HUDEP-2 (cell line): ENCODE measurements around the gene GPR42.
"Not testable (repeated sequence)": the region's sequence is repeated elsewhere in the genome, so short reads cannot be mapped to it uniquely, and the experiment has no call there.

Experiments used
- DNase-seq, 76 experiments: peaks; one replicate each; lab custom pipeline; 2025; ENCODE audit not compliant: unreplicated experiment in 76 of 76; lab: John Stamatoyannopoulos, UW

Gene GPR42

DNA sequence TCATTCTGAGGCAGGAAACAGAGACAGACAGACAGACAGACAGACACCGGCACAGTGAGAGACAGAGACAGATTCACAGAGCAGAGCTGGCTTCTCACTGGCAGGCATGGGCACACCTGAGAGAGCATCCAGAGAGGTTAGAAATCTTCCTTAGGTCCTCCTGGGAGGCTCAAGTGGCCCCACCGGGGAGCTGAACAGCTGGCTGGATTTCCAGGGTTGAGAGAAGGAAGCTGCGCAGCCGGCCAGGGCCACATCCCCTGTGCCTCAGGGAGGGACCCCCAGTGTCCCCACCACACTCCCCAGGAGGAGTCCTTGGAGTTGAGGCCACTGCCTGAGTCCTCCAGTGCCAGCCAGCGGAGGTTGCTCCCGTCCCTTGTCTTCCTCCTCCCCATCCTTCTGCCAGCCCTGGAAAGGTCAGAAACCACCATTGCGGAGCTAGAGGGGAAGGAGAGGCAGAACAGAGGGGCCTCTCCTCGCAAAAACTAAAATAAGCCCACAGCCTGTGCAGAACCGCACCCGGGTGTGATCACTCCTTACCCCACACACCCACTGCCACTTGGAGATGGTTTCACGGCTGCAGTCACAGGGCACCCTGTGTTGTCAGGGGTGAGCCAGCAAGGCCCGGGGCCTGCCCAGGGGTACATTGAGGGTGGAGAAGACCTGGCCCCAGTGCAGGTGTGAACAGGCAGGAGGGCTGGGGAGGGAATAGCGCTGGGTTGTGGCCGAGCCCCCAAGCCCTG is 8.4 kb upstream of the GPR42 start:
- no peak for DNase-seq

DNA sequence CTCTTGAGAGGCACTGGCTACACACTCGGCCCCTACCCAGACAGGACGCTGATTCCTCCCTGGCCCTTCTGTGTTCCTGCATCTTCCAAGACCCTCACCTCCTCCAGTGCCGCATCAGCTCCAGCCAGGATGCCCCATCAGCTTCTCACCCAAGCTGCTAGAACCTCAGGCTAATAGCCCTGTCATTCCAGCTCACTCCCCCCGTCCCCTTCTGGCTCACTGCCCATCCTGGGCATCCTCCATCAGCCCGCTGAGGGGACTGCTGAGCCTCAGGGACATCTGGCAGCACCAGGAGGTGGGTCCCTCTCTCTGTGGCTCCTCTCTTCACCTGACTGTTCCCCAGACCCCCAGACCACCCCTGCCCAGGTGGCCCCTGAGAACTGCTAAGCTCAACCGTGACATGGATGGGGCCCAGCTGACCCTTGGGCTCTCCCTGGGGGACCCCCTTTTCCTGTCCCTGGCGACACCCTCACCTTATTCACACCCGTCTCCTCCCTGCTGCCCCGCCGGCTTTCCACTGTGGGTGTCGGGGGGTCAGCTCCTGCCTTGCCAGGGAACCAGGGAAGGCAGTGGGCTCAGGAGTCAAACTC is 7.8 kb upstream of the GPR42 start:
- DNase-seq, result no peak

DNA sequence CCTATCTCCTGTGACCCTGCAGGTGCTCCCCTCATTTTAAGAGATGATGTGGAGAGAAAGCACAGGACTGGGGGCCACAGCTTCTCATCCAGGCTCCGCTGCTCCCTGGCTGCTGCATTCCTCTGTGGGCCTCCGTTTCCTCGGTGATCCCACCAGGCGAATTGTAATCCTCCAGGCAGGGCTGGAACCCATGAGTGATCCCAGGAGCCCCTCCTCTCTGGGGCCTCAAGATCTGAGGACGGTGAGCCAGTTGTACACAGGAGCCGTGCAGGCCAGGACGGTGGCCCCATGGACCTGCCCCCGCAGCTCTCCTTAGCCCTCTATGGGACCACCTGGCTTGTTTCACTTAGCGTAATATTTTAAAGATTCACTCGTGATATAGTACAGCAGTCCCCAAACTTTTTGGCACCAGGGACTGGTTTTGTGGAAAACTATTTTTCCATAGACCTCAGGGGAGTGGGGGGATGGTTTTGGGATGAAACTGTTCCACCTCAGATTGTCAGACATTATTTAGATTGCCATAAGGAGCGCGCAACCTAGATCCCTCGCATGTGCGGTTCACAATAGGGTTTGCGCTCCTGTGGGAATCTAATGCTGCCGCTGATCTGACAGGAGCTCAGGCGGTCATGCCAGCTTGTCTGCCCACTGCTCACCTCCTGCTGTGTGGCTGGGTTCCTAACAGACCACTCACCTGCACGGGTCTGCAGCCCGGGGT is 7.0 kb upstream of the GPR42 start:
- DNase-seq, result no peak

DNA sequence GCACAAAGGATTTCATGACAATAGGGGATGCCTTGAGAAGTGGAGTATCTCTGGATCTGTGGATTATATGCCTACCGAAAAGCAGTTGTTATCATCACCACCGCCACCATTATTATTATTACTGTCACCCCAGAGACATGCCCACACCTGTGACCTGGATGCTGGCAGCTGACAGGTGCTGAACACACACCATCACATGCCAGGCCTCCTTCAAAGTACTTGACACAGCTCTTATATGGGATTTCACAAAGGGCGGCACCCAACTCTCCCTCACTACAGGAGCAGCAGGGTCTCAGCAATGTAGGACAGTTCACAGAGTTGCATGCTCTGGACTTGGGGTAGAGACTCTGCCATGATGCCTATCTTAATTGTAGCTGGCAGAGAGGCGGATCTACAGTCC is 5.6 kb upstream of the GPR42 start:
- DNase-seq, result no peak

DNA sequence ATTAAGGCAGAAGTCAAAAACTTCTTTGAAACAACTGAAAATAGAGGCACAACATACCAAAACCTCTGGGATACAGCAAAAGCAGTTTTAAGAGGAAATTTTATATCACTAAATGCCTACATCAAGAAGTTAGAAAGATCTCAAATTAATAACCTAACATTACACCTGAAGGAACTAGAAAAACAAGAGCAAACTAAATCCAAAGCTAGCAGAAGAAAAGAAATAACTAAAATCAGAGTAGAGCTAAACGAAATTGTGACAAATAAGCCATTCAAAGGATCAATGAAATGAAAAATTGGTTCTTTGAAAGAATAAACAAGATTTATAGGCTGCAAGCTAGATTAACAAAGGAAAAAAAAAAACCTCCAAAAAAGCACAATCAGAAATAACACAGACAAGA is 2.5 kb upstream of the GPR42 start:
- DNase-seq, result no peak

DNA sequence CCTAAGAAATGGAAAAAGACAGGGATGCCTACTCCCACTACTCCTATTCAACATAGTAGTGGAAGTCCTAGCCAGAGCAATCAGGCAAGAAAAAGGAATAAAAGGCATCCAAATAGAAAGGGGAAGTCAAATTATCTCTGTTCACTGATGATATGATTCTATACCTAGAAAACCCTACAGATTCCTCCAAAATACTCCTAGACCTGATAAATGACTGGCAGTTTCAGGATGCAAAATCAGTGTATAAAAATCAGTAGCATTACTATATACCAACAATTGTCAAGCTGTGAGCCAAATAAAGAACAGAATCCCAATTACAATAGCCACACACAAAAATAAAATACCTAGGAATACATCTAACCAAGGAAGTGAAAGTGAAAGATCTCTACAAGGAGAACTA is 1.3 kb upstream of the GPR42 start:
- DNase-seq, result no peak

DNA sequence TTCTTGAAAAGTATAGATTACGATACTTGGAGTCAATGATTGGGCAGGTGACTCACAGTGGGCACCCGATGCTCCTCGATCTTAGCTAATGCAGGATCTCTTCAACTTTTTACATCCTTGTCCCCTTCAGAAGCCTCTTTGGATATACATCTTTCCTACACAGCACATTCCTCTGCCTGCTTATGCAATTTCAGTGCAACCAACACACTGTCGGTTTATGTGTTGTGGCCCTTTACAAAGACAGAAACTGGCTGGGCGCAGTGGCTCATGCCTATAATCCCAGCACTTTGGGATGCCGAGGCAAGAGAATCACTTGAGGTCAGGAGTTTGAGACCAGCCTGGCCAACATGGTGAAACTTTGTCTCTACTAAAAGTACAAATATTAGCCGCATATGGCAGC is 2.6 kb downstream of the GPR42 start:
- DNase-seq, result no peak

DNA sequence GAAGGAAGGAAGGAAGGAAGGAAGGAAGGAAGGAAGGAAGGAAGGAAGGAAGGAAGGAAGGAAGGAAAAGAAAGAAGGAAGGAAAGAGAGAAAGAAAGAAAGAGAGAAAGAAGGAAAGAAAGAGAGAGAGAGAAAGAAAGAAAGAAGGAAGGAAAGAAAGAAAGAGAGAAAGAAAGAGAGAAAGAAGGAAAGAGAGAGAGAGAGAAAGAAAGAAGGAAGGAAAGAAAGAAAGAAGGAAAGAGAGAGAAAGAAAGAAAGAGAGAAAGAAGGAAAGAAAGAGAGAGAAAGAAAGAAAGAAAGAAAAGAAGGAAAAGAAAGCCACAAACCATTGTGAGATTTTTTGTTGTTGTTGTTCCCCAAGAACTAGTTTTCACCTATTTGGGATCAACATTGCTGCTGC is 3.2 kb downstream of the GPR42 start:
- DNase-seq, result not testable (repeated sequence)

DNA sequence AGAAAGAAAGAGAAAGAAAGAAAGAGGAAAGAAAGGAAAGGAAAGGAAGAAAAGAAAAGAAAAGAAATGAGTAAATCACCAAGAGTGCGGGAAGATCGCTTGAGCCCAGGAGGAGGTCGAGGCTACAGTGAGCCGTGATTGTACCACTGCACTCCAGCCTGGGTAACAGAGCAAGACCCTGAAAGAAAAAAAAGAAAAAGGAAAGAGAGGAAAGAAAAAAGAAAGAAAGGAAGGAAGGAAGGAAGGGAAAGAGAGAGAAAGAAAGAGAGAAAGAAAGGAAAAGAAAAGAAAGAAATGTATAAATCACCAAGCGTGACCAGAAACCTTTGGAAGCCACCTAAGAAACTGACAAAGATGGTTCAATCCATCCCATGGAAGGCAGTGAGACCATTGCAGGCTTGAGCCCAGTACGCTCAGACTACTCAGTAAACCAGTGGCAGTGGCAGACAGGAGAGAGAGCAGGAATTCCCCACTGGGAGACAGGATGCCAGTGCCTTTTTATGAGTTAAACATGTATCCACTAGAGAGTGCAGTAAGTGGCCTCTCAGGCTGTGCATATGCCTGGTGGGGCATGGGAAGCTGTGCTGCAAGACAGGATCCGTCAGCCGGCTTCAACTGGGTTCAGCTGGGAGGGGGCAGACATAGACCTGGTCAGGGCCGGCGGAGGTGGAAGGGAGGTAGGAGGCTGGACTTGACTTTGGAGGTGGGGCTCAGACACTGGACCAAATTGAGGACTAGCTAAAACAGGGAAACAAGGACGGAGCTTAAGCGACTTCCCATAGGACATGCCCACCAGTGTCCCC is 4.8 kb downstream of the GPR42 start:
- no peak for DNase-seq

DNA sequence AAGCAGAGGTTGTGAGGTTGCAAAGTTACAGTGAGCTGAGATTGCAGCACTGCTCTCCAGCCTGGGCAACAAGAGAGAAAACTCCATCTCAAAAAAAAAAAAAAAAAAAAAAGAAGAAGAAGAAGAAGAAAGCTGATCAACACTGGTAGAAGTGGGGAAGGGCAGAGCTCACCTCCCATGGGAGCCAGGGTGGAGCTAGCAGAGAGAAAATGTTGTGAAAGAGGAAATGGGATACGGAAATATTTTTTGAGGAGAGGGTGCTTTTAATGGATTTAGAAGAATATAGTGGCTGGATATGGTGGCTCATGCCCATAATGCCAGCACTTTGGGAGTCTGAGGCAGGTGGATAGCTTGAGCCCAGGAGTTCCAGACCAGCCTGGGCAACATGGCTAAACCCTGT is 6.8 kb downstream of the GPR42 start:
- DNase-seq, result no peak

DNA sequence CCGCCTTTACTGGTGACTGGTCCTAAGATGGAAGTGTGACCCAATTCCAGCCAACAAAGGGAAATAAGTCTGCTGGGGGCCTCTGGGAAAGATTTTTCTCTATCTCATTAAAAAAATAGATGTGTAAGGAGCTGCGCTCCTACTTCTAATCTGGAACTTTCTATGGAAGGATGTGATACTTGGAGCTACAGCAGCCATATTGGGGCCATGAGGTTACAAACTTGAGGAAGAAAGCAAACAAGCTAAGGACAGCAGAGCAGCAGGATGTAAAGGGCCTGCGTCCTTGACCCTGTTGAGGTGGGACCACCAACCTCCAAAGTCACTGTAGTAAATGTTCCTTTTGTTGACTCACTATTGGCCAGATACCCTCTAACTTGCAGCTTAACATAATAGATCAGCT is 7.5 kb downstream of the GPR42 start:
- DNase-seq, result no peak

DNA sequence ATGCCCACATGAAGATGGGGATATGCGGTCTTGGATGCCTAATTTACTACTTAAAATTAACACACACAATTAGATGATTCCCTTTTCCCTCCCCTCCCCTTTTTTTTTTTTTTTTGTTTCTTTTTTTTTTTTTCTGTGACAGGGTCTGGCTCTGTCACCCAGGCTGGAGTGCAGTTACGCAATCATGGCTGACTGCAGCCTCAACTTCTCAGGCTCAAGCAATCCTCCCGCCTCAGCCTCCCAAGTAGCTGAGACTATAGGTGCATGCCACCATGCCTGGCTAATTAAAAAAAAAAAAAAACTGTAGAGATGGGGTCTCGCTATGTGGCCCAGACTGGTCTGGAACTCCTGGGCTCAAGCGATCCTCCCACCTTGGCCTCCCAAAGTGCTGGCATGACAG is 8.7 kb downstream of the GPR42 start:
- not testable (repeated sequence) for DNase-seq

DNA sequence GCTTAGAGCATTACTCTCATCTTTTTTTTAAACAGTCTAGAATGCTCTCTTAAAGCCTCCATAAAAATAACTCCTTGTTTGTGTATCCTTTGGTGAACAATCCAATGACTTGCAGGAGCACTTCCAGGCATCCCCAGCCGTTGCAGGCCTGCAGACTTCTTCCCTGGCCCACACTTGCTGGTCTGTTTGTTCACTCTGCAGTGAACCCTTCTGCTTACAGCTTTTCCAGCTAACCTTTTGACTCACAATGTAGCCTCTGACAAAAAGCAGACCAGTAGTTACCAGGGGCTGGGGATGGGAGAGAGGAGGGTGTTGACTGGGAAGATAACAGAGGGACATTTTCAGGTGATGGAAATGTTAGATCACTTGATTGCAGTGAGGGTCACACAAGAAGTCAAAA is 9.1 kb downstream of the GPR42 start:
- peak in 2 of 76 experiments; percentile 32 to 33 for DNase-seq

DNA sequence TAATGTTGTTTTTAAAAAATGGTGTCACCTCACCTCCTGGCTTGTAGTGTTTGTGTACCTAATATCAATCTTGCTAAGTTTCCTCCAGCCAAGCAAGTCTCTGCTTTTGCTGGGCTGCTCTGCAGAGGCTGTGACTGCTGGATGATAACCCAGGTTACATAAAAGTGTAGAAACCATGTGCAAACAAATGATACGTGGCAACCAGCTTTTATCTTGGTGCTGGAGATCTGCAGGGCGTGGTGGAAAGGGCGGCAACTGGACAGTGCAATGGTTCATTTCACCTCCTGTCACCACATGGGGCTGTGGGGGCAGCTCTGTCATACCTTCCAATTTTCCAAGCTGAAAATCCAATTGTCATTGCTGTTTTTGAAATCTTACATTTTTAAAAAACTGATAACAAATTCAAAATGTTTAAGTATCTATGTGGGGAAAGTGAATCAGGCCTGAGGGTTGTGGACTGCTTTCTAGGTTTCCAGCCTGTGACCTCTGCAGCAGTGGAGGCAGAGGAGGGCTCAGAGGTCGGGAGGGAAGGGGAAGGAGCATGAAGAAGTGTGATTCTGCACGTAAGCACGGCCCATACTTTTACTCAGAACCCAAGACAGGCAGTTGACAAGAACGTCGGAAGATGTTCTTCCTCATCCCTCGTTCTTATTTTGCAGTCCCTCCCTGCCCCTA is 9.7 kb downstream of the GPR42 start:
- DNase-seq, result peak in 73 of 76 experiments; percentile 61 to 97 (median 86)

DNA sequence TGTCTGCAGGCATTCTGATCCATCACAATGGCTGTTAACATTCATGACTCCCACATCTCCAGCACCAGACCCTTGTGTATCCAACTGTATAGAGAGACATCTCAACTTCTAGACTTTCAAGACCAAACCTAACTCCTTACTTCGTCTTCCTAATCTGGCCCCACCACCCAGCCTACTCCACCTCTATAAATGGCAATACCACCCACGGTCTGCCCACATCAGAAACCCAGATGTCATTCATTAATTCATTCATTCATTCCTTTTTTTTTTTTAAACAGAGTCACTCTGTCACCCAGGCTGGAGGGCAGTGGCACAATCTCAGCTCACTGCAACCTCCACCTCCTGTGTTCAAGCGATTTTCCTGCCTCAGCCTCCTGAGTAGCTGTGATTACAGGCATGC is 10.4 kb downstream of the GPR42 start:
- DNase-seq, result no peak

DNA sequence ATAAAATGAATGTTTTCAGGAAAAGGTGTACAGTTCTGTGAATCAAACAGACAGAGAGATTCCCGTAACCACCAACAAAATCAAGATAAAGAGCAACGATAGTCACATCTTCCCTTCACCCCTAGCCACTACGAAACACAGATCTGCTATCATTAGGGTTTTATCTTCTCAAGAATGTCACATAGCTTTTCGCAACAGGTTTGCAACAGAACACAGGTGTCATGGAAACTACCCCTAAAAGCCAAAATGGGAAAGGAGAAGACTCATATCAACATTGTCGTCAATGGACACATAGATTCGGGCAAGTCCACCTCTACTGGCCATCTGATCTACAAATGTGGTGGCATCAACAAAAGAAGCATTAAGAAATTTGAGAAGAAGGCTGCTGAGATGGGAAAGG is 11.1 kb downstream of the GPR42 start:
- DNase-seq, result no peak

DNA sequence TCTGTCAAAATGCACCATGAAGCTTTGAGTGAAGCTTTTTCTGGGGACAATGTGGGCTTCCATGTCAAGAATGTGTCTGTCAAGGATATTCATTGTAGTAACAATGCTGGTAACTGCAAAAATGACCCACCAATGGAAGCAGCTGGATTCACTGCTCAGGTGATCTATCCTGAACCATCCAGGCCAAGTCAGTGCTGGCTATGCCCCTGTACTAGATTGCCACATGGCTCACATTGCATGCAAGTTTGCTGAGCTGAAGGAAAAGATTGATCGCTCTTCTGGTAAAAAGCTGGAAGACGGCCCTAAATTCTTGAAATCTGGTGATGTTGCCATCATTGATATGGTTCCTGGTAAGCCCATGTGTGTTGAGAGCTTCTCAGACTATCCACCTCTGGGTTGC is 12.7 kb downstream of the GPR42 start:
- no peak for DNase-seq

DNA sequence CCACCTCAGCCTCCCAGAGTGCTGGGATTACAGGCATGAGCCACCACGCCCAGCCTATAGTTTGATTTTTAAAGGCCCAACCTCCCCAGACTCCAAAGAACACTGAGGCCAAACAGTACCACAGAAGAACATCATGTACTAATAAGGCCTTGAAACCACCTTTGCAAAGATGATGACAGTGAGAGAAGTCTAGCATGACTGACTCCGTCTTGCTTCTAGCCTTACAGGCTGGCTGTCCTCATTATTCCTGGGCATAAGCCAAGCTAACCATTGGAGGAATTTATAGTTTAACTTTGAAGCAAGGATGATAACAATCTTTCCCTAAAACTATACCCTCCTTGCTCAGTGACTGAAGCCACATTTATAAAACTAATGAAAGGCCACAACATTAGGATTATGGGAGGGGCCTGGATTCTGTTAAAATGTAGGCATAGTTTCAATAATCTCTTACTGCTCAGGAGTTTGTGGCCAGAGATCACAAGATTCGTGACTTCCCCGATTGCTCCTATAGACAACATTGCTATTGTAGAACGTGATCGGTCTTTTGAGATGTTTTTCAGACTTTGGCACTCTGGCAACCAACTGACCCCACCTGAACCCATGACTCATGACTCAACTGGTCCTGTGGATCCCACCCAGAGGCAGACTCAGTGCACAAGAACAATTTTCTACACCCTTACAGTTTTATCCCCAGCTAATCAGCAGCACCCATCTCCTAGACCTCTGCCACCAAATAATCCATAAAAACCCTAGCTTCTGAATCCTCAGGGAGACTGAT is 17.6 kb downstream of the GPR42 start:
- DNase-seq, result peak in 72 of 76 experiments; percentile 20 to 96 (median 76)

DNA sequence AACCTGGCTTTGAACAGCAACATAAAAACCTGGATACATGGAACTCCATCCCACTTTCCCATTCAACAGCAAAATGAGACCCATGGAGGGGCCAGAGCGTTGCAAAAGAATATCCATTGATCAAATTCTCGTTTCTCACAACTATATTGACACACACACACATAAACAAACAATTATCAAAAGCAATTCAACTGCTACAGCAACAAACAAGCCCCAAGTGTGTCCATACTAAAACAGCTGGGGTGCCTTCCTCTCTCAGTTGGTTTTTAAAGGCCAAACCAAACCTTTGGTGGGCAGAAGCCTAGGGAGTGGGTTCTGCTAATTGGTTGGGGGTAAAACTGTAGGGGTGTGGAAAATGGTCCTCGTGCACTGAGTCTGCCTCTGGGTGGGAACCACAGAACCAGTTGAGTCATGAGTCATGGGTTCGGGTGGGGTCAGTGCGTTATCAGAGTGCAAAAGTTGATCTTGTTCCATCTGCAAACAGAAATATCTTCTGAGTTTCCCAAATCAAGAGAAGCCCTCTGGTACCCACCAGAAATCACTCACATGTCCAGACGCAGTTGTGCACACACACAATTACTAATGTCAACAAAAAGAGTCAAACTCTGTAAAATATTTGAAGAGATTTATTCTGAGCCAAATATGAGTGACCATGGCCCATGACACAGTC is 18.5 kb downstream of the GPR42 start:
- DNase-seq, result peak in 73 of 76 experiments; percentile 22 to 96 (median 82)
